DND-41 (cell line): ENCODE data around the gene NCAPD2.
"Not testable (repeated sequence)": the region's sequence is repeated elsewhere in the genome, so short reads cannot be mapped to it uniquely, and the experiment has no call there.

Experiments
- ATAC-seq: fragments of 200-7000 bp; cut with Tn5 transposase; 3 replicates; pipeline ENCODE4 v1.9.1; 2021; ENCODE audit warnings: low read depth; ENCODE audit not compliant: insufficient read depth
- DNase-seq: peaks from one replicate; pipeline ENCODE4 v3.0.0-alpha.2; 2020
- H2AFZ ChIP-seq: 2 replicates; pipeline ENCODE4 v1.6.0; 2012; ENCODE audit warnings: low read depth, low read length
- H3K27ac ChIP-seq: 2 replicates; pipeline ENCODE4 v1.5.1; 2012; ENCODE audit warnings: low read length, inconsistent platforms
- H3K27me3 ChIP-seq: fragments of 200-600 bp; sonication (generic); 2 replicates; pipeline ENCODE4 v1.6.0; 2012; ENCODE audit warnings: low read length, mild to moderate bottlenecking, inconsistent platforms; ENCODE audit not compliant: insufficient read depth, poor library complexity
- H3K36me3 ChIP-seq: 2 replicates; pipeline ENCODE4 v1.5.1; 2012; ENCODE audit warnings: low read length, inconsistent platforms; ENCODE audit not compliant: insufficient read depth
- H3K4me1 ChIP-seq: 2 replicates; pipeline ENCODE4 v1.5.1; 2012; ENCODE audit warnings: mild to moderate bottlenecking, low read length; ENCODE audit not compliant: insufficient read depth
- H3K4me2 ChIP-seq: 2 replicates; pipeline ENCODE4 v1.6.0; 2012; ENCODE audit warnings: mild to moderate bottlenecking, moderate library complexity, low read length, inconsistent platforms; ENCODE audit not compliant: insufficient read depth
- H3K4me3 ChIP-seq, 2 experiments: fragments of 200-600 bp in 1 of 2; shearing (Covaris generic) in 1 of 2; 2 replicates each; pipeline ENCODE4 v1.5.1; 2012 to 2016; ENCODE audit warnings: inconsistent platforms in 2 of 2, low read length in 2 of 2, mild to moderate bottlenecking in 2 of 2, low read depth in 1 of 2, moderate library complexity in 1 of 2
- H3K79me2 ChIP-seq: 2 replicates; pipeline ENCODE4 v1.6.0; 2012; ENCODE audit warnings: low read length, inconsistent platforms; ENCODE audit not compliant: insufficient read depth
- H3K9ac ChIP-seq: 2 replicates; pipeline ENCODE4 v1.6.0; 2012; ENCODE audit warnings: low read depth, mild to moderate bottlenecking, inconsistent platforms, low read length, moderate library complexity
- H3K9me3 ChIP-seq: 2 replicates; pipeline ENCODE4 v1.5.1; 2012; ENCODE audit warnings: low read length, moderate library complexity, mild to moderate bottlenecking, inconsistent platforms; ENCODE audit not compliant: insufficient read depth, severe bottlenecking
- H4K20me1 ChIP-seq: 2 replicates; pipeline ENCODE4 v1.6.0; 2012; ENCODE audit warnings: low read length; ENCODE audit not compliant: insufficient read depth
- CTCF ChIP-seq: IDR thresholded peaks from 2 replicates; pipeline ENCODE4 v1.5.1; 2012; ENCODE audit warnings: borderline replicate concordance, low read length, moderate library complexity, mild to moderate bottlenecking; ENCODE audit not compliant: poor library complexity, severe bottlenecking; ENCODE audit errors: extremely low read depth
- EZH2 ChIP-seq: IDR thresholded peaks from 3 replicates; pipeline ENCODE4 v1.6.1; 2012; ENCODE audit warnings: borderline replicate concordance, low read depth, mild to moderate bottlenecking, moderate library complexity, low read length, inconsistent platforms; ENCODE audit not compliant: severe bottlenecking

The NCAPD2 gene

DNA sequence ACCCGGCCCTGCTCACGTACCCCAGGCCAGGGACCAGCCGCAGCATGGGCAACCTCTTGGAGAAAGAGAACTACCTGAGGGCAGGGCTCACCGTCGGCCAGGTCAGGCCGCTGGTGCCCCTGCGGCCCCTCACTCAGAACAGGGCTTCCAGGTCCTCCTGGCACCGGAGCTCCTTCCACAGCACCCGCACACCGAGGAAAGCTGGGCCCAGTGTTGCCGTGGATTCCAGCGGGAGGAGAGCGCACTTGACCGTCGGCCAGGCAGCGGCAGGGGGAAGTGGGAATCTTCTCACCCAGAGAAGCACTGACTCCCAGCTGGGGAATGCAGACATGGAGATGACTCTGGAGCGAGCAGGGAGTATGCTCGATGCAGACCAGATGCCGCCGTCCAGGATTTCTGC lies 15.5 kb upstream of the NCAPD2 start:
- Histone ChIP-seq H3K27ac (no peak overlapping the region), H3K36me3 (no peaks in the 10 kb centered on the region), H3K4me2 (no peak overlapping the region), H3K27me3 (no peaks in the 10 kb centered on the region), H2AFZ (no peak overlapping the region), H3K4me1 (no peaks in the 10 kb centered on the region), H3K79me2 (no peaks in the 10 kb centered on the region), H3K4me3 (no peak overlapping the region), H3K9me3 (no peaks in the 10 kb centered on the region), H4K20me1 (no peaks in the 10 kb centered on the region), H3K9ac (no peak overlapping the region)
- no peak for ATAC-seq
- TF ChIP-seq CTCF (no peak), EZH2 (no peak)
- DNase-seq = no peak

- no peaks in the 10 kb centered on the region for H3K9me3 ChIP-seq
- H4K20me1 ChIP-seq = no peaks in the 10 kb centered on the region
- H3K27ac ChIP-seq = no peak overlapping the region
- TF ChIP-seq EZH2 (no peak), CTCF (no peak)
- H3K79me2 ChIP-seq = peaks cover 12% of the 10 kb centered on the region
- H2AFZ ChIP-seq = no peak overlapping the region
- H3K36me3 ChIP-seq = peaks cover 9% of the 10 kb centered on the region; the same call in 1 of the 2 replicates
- ATAC-seq (no peak), DNase-seq (no peak)
- peaks cover 10% of the 10 kb centered on the region for H3K4me1 ChIP-seq
- no peak overlapping the region for H3K4me3 ChIP-seq
- H3K27me3 ChIP-seq = no peaks in the 10 kb centered on the region
- no peak overlapping the region for H3K4me2 ChIP-seq
- H3K9ac ChIP-seq = no peak overlapping the region
Measured at GRCh38 chr12:6488240-6488639, 5.7 kb upstream of the NCAPD2 start.

- Histone ChIP-seq H3K9ac (no peak overlapping the region), H3K9me3 (no peaks in the 10 kb centered on the region), H3K27ac (no peak overlapping the region), H3K4me1 (peaks cover 16% of the 10 kb centered on the region), H3K27me3 (no peaks in the 10 kb centered on the region), H3K4me2 (no peak overlapping the region), H3K79me2 (peaks cover 14% of the 10 kb centered on the region), H4K20me1 (no peaks in the 10 kb centered on the region), H3K36me3 (peaks cover 9% of the 10 kb centered on the region; the same call in 1 of the 2 replicates), H3K4me3 (no peak overlapping the region), H2AFZ (no peak overlapping the region)
- ATAC-seq = no peak
- no peak for TF ChIP-seq EZH2
- TF ChIP-seq CTCF = no peak
- no peak for DNase-seq
Measured at GRCh38 chr12:6489449-6489848, 4.5 kb upstream of the NCAPD2 start.

GRCh38 chr12:6490673-6491072 lies 3.2 kb upstream of the NCAPD2 start:
- H3K4me3 ChIP-seq, H2AFZ ChIP-seq, H3K9me3 ChIP-seq, H3K9ac ChIP-seq, H4K20me1 ChIP-seq, H3K27me3 ChIP-seq, ATAC-seq, H3K27ac ChIP-seq, DNase-seq, H3K4me2 ChIP-seq: not testable (repeated sequence)
- Histone ChIP-seq H3K36me3 (peaks cover 18% of the 10 kb centered on the region), H3K4me1 (peaks cover 27% of the 10 kb centered on the region), H3K79me2 (peaks cover 26% of the 10 kb centered on the region)
